ENCODE results near the gene CYP19A1. TPM values are rescaled to one million over a fixed set of nuclear protein-coding genes. Genes with fewer than 3 reads are reported as not detected.

The CYP19A1 gene
- total and polyA plus RNA-seq, 9 of the 15 experiments (the other 6 are each of a cell fraction or from before 2014, with no cell fraction given) = 0.16 to 0.63 (median 0.47) TPM; not detected in 3

DNA sequence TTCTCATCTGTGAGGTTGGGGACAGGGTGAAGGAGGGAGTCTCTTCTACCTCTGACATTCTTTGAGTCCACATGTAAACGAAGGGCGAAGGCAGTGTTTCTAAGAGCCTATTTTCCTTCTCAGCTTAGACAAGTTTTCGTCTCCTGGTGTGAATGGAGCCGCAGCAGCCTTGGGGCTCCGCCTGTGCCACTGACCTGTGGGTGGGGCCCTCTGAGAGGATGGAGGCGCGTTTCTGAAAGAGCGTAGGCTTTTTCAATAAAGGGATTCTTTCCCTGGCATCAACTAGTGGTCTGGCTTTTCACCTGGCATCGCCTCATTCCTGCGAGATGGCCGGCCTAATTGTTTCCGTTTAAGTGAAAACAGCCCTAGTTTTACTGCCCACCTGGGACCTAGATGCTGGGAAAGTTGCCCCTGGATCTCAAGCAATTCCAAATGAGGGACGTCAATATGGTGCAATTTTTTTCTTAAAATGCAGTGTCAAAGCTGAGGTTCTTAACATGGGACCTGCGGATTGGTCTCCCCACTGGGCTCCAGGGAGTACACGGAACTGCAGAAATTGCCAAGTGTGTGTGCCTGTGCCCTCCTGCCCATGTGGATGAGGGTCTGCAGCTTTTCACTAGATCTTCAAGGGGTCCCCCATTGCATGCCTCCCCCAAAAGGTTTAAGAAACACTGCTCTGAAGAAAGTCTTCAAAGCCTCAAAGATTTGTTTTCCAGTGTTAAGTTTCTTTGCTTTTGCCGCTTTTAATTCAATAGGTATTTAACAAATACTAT is 4.0 kb upstream of the CYP19A1 start:
- BruUV-seq (replicated peaks) = no TSS peak
- FAIRE-seq = no peak

More for the DNA sequence above, 4.0 kb upstream of the CYP19A1 start:
- in situ Hi-C loops (cut with MboI) (no loop called here), intact Hi-C loops (cut with micrococcal nuclease) (no loop called here)
- TF ChIP-seq RBM14 (IDR thresholded peaks at IDR 0.05; ENCODE audit: borderline replicate concordance, insufficient read depth, low read depth, low read length) (no peak), FOXK1 (CRISPR knock-in tag; IDR thresholded peaks at IDR 0.05; ENCODE audit: borderline replicate concordance) (no peak), POLR2A (conservative IDR thresholded peaks at IDR 0.05) (no peak), ZNF239 (CRISPR knock-in tag; IDR thresholded peaks at IDR 0.05) (no peak), RBBP5 (IDR thresholded peaks at IDR 0.05; ENCODE audit: borderline replicate concordance, insufficient read depth, low read length, poor library complexity, severe bottlenecking) (no peak), HLTF (IDR thresholded peaks at IDR 0.05) (no peak), DIDO1 (tag; IDR thresholded peaks at IDR 0.05; ENCODE audit: low read depth) (no peak), PHB (CRISPR knock-in tag; IDR thresholded peaks at IDR 0.05) (no peak), ZNF644 (tag; IDR thresholded peaks at IDR 0.05; ENCODE audit: low read depth) (no peak), PHTF2 (CRISPR knock-in tag; IDR thresholded peaks at IDR 0.05) (no peak), ZNF76 (CRISPR knock-in tag; IDR thresholded peaks at IDR 0.05; ENCODE audit: borderline replicate concordance) (no peak)
- no peak overlapping the region for H3K27ac ChIP-seq (ENCODE audit: extremely low read depth, low read depth, low read length)
- H3K9ac ChIP-seq (ENCODE audit: insufficient read depth in 1 of 2, low read depth in 2 of 2, low read length in 2 of 2) = no peak overlapping the region
- H3K4me3 ChIP-seq = no peak overlapping the region
- no peaks in the 10 kb centered on the region for H3K36me3 ChIP-seq (ENCODE audit: control insufficient read depth, insufficient read depth, low read length)
- peaks cover 21 to 32% of the 10 kb centered on the region in 2 experiments; a peak in 4 of 5 replicates for H3K27me3 ChIP-seq (ENCODE audit: control insufficient read depth in 2 of 2, insufficient read depth in 2 of 2, low read length in 2 of 2)
- H3K9me1 ChIP-seq (ENCODE audit: control insufficient read depth, insufficient read depth, low read length) = no peaks in the 10 kb centered on the region
- no peak overlapping the region for H2AFZ ChIP-seq (ENCODE audit: low read depth, low read length)
- no peaks in the 10 kb centered on the region for H3K79me2 ChIP-seq (ENCODE audit: control insufficient read depth, insufficient read depth, low read length)
- no peak overlapping the region for H3K4me2 ChIP-seq (ENCODE audit: insufficient read depth, low read length)
- ChIA-PET POLR2A (interaction anchor here (0.7 to 1.1 kb wide), 2 partner anchors 12 to 32 kb away, joined by 3 to 5 read pairs; no protein-coding TSS in a partner anchor), CTCF (ENCODE audit: low intra/inter-chr PET ratio) (no interaction called here)
- DNase-seq (ENCODE audit: extremely low read depth in 1 of 4, low spot score in 3 of 4) (no peak), ATAC-seq (no peak)
- no peaks in the 10 kb centered on the region for H4K20me1 ChIP-seq (replicated peaks; ENCODE audit: control insufficient read depth, insufficient read depth, low read length)
- 2% methylated on average over 16 of the region's 16 CpGs for WGBS (ENCODE audit: insufficient coverage, low coverage, missing lambda C conversion rate)
- peaks cover 0 to 5% of the 10 kb centered on the region in 2 experiments; a peak in 1 of 5 replicates for H3K4me1 ChIP-seq (replicated peaks in 1 of 2; ENCODE audit: control insufficient read depth in 2 of 2, insufficient read depth in 2 of 2, low read length in 2 of 2)
- H3K9me3 ChIP-seq (replicated peaks; ENCODE audit: control insufficient read depth, insufficient read depth, low read depth, low read length) = no peaks in the 10 kb centered on the region

All from K562 (cell line).